HepG2 (cell line): ENCODE results near the gene RHOT2. TPM values are rescaled to one million over a fixed set of nuclear protein-coding genes. Genes with fewer than 3 reads are reported as not detected.

Experiments used
- ATAC-seq: fragments of 200-7000 bp; cut with Tn5 transposase; 3 replicates; pipeline ENCODE4 v1.9.1; 2020; ENCODE audit warnings: mild to moderate bottlenecking, moderate library complexity
- BruUV-seq: library from RNA; stranded (reverse); fragments of 400-500 nt; replicated peaks from 2 replicates; lab custom pipeline; 2021; lab: Mats Ljungman, UMichigan
- CTCF ChIA-PET: fragments of 300-600 bp; formaldehyde crosslinking; extraction: SDS; loops from one replicate; lab custom pipeline; 2021; ENCODE audit warnings: low total read pairs, inconsistent platforms, low intra/inter-chr PET ratio; lab: Yijun Ruan, JAX
- POLR2A ChIA-PET: fragments of 350-600 bp; sonication (Branson Sonifier 250); formaldehyde crosslinking; loops from one replicate; lab custom pipeline; 2020; ENCODE audit warnings: antibody characterized with exemption, inconsistent platforms; lab: Yijun Ruan, JAX
- DNase-seq: peaks from one replicate; pipeline ENCODE4 v3.0.0-alpha.2; 2015; ENCODE audit warnings: low spot score
- FAIRE-seq: peaks from 3 replicates; lab custom pipeline; 2011; peaks lifted over from hg19 to GRCh38; lab: Jason Lieb, UNC
- H2AFZ ChIP-seq: one replicate; pipeline ENCODE4 v1.6.1; 2011; ENCODE audit warnings: low read length, inconsistent platforms
- H3K27ac ChIP-seq: fragments of 300-600 bp; 3 replicates; pipeline ENCODE4 v1.8.0; 2011; ENCODE audit warnings: mixed run types, mild to moderate bottlenecking, mixed read lengths, low read length, inconsistent platforms; ENCODE audit not compliant: insufficient read depth; ENCODE audit errors: extremely low read length
- H3K27me3 ChIP-seq, 2 experiments: fragments of 200-600 bp in 1 of 2; 2 replicates in 1 of 2; 3 replicates in 1 of 2; pipeline versions ENCODE4 v1.6.0 to v1.8.0; 2011; ENCODE audit warnings: low read length in 2 of 2, mild to moderate bottlenecking in 2 of 2, moderate library complexity in 2 of 2, inconsistent platforms in 1 of 2; ENCODE audit not compliant: insufficient read depth in 2 of 2, control insufficient read depth in 1 of 2
- H3K36me3 ChIP-seq, 2 experiments: fragments of 200-600 bp in 1 of 2; replicated peaks in 1 of 2; 2 replicates in 1 of 2; 3 replicates in 1 of 2; pipeline versions ENCODE4 v1.5.1 to v1.8.0; 2011; ENCODE audit warnings: low read length in 2 of 2, inconsistent platforms in 1 of 2; ENCODE audit not compliant: insufficient read depth in 2 of 2, control insufficient read depth in 1 of 2
- H3K4me1 ChIP-seq: 2 replicates; pipeline ENCODE4 v1.5.1; 2012; ENCODE audit warnings: low read length, inconsistent platforms; ENCODE audit not compliant: insufficient read depth
- H3K4me2 ChIP-seq: 2 replicates; pipeline ENCODE4 v1.6.0; 2011; ENCODE audit warnings: low read depth, low read length, inconsistent platforms
- H3K4me3 ChIP-seq, 3 experiments: fragments of 200-600 bp in 1 of 3; sonication (generic), shearing (Covaris generic) in 1 of 3; replicated peaks in 1 of 3; 2 replicates each; pipeline ENCODE4 v1.5.1; 2011 to 2016; ENCODE audit warnings: low read length in 3 of 3, inconsistent platforms in 2 of 3, low read depth in 2 of 3, mild to moderate bottlenecking in 2 of 3, control low read depth in 1 of 3, mixed read lengths in 1 of 3; ENCODE audit not compliant: insufficient read depth in 1 of 3
- H3K79me2 ChIP-seq: one replicate; pipeline ENCODE4 v1.6.1; 2011; ENCODE audit warnings: low read length, inconsistent platforms; ENCODE audit not compliant: insufficient read depth
- H3K9ac ChIP-seq: 2 replicates; pipeline ENCODE4 v1.6.0; 2011; ENCODE audit warnings: mild to moderate bottlenecking, low read depth, low read length, inconsistent platforms; ENCODE audit not compliant: insufficient read depth
- H3K9me3 ChIP-seq: 2 replicates; pipeline ENCODE4 v1.5.1; 2012; ENCODE audit warnings: mild to moderate bottlenecking, low read length
- H4K20me1 ChIP-seq: 2 replicates; pipeline ENCODE4 v1.6.0; 2011; ENCODE audit warnings: inconsistent platforms, mild to moderate bottlenecking, low read length, moderate library complexity; ENCODE audit not compliant: insufficient read depth
- AHDC1 ChIP-seq: sonication (generic); formaldehyde crosslinking; IDR thresholded peaks from 2 replicates; pipeline ENCODE4 v1.5.1; 2020; ENCODE audit warnings: mild to moderate bottlenecking, missing genetic modification reagents, borderline replicate concordance
- CHD2 ChIP-seq: IDR thresholded peaks from 2 replicates; pipeline ENCODE4 v1.6.1; 2011; ENCODE audit warnings: low read depth, low read length, improper control_type of control experiment
- NR2F1 ChIP-seq, 2 experiments: fragments of 450-650 bp in 1 of 2; formaldehyde crosslinking in 1 of 2; IDR thresholded peaks; 2 replicates each; pipeline versions ENCODE4 v1.5.0 to v1.6.1; 2016 to 2020; ENCODE audit warnings: mild to moderate bottlenecking in 1 of 2, missing compliant biosample characterization in 1 of 2, missing genetic modification reagents in 1 of 2, moderate library complexity in 1 of 2
- PRPF4 ChIP-seq: fragments of 200-400 bp; formaldehyde crosslinking; IDR thresholded peaks from 2 replicates; pipeline ENCODE4 v1.6.1; 2016; ENCODE audit warnings: low read length, low read depth; ENCODE audit not compliant: poor library complexity, severe bottlenecking
- RBM22 ChIP-seq: fragments of 200-400 bp; formaldehyde crosslinking; optimal IDR thresholded peaks from 2 replicates; pipeline ENCODE3; 2017; ENCODE audit warnings: mild to moderate bottlenecking, low read length, moderate library complexity
- SIX4 ChIP-seq: sonication (generic); formaldehyde crosslinking; IDR thresholded peaks from 2 replicates; pipeline ENCODE4 v1.4.0; 2020; ENCODE audit warnings: missing genetic modification reagents
- TEAD3 ChIP-seq: optimal IDR thresholded peaks from 2 replicates; pipeline ENCODE3; 2016; ENCODE audit warnings: borderline replicate concordance
- ZBTB37 ChIP-seq: sonication (generic); formaldehyde crosslinking; IDR thresholded peaks from 2 replicates; pipeline ENCODE4 v1.4.0; 2020; ENCODE audit warnings: mild to moderate bottlenecking, missing genetic modification reagents
- ZNF354B ChIP-seq: sonication (generic); formaldehyde crosslinking; IDR thresholded peaks from 2 replicates; pipeline ENCODE4 v1.8.0; 2022; ENCODE audit warnings: mild to moderate bottlenecking, missing genetic modification reagents
- ZNF629 ChIP-seq: sonication (generic); formaldehyde crosslinking; conservative IDR thresholded peaks from 2 replicates; pipeline ENCODE4 v1.5.0; 2020; ENCODE audit warnings: missing genetic modification reagents
- ZNF644 ChIP-seq: IDR thresholded peaks from 2 replicates; pipeline ENCODE4 v1.6.1; 2016; ENCODE audit warnings: low read depth
- ZNF724P ChIP-seq: sonication (generic); formaldehyde crosslinking; IDR thresholded peaks from 2 replicates; pipeline ENCODE4 v1.8.0; 2022; ENCODE audit warnings: missing genetic modification reagents, borderline replicate concordance
- ZNF773 ChIP-seq: sonication (generic); formaldehyde crosslinking; IDR thresholded peaks from 2 replicates; pipeline ENCODE4 v1.4.0; 2020; ENCODE audit warnings: missing genetic modification reagents, borderline replicate concordance
- ZNF816 ChIP-seq: sonication (generic); formaldehyde crosslinking; IDR thresholded peaks from 2 replicates; pipeline ENCODE4 v1.8.0; 2022; ENCODE audit warnings: missing genetic modification reagents, mild to moderate bottlenecking, borderline replicate concordance
- ZSCAN20 ChIP-seq: sonication (generic); formaldehyde crosslinking; IDR thresholded peaks from 2 replicates; pipeline ENCODE4 v1.4.0; 2020; ENCODE audit warnings: missing genetic modification reagents, mild to moderate bottlenecking, borderline replicate concordance
- WGBS: methylation state at CpG from one replicate; pipeline ENCODE4 v1.1.6; 2017; ENCODE audit warnings: low lambda C conversion rate; 5-methylcytosine and 5-hydroxymethylcytosine counted together
- in situ Hi-C: cut with HindIII; loops from 2 replicates; pipeline ENCODE4 v1.10.0; 2017; ENCODE audit warnings: low pct_unique_long_range_greater_than_20kb; ENCODE audit not compliant: extremely low pct_ligation_motif_present
- intact Hi-C: fragments of 100-400 bp; cut with micrococcal nuclease; formaldehyde crosslinking; loops from one replicate; pipeline ENCODE4 v1.10.0; 2022; ENCODE audit not compliant: unreplicated experiment
- polyA plus RNA-seq, 8 experiments: library from polyadenylated mRNA; depleted of rRNA in 3 of 8; stranded (reverse) in 7 of 8; unstranded in 1 of 8; fragments of >200 nt; fragmentation: Illumina TruSeq in 4 of 8; extraction: Trizol in 4 of 8; gene quantifications; 2 replicates each; pipeline versions ENCODE4 v1.2.1 to v1.2.3, GENCODE V29; 2011 to 2016; ENCODE audit warnings: low read depth in 4 of 8, missing spikeins in 1 of 8, mixed read lengths in 1 of 8; ENCODE audit not compliant: insufficient read depth in 1 of 8
- total RNA-seq, 5 experiments: library from RNA; depleted of rRNA; stranded (reverse); fragments of >200 nt; fragmentation: Illumina TruSeq; extraction: Trizol; gene quantifications; 2 replicates each; pipeline ENCODE4 v1.2.3, GENCODE V29; 2016; ENCODE audit warnings: low read depth in 1 of 5

Gene RHOT2
- total and polyA plus RNA-seq, 2 of the 13 experiments (the other 11 are each of a cell fraction or from before 2014, with no cell fraction given): 63.6 to 76.9 TPM

- ChIA-PET POLR2A (no interaction called here), CTCF (no interaction called here)
- Histone ChIP-seq H4K20me1 (peaks cover 3% of the 10 kb centered on the region; the same call in 1 of the 2 replicates), H3K9me3 (no peaks in the 10 kb centered on the region), H3K79me2 (no peaks in the 10 kb centered on the region), H3K27me3 (peaks cover 28 to 85% of the 10 kb centered on the region in 2 experiments; a peak in 4 of 5 replicates), H3K36me3 (no peaks in the 10 kb centered on the region), H3K4me2 (no peak within 1 kb of the TSS), H3K27ac (no peak within 1 kb of the TSS), H3K9ac (no peak within 1 kb of the TSS), H2AFZ (no peak within 1 kb of the TSS), H3K4me3 (no peak within 1 kb of the TSS), H3K4me1 (no peaks in the 10 kb centered on the region)
- WGBS: 9% methylated on average over 14 of the region's 115 CpGs
- no peak for DNase-seq
- no peak for FAIRE-seq
- intact Hi-C loops: no loop called here
- TF ChIP-seq RBM22: no peak
- no peak for TF ChIP-seq NR2F1 (CRISPR knock-in tag; IDR thresholded peaks at IDR 0.05)
- TF ChIP-seq ZNF724P: no peak
- no peak for TF ChIP-seq ZNF354B (CRISPR knock-in tag)
- no peak for TF ChIP-seq ZSCAN20 (CRISPR knock-in tag)
- TF ChIP-seq ZNF644 (CRISPR knock-in tag): no peak
- TF ChIP-seq TEAD3 (CRISPR knock-in tag): no peak
- TF ChIP-seq ZNF629: no peak
- no peak for TF ChIP-seq CHD2
- TF ChIP-seq ZNF773 (CRISPR knock-in tag): no peak
- TF ChIP-seq PRPF4: no peak
- TF ChIP-seq ZNF816 (CRISPR knock-in tag): no peak
- TF ChIP-seq ZBTB37 (CRISPR knock-in tag): no peak
- no peak for TF ChIP-seq AHDC1
- no peak for TF ChIP-seq SIX4
- BruUV-seq: no TSS peak
- in situ Hi-C loops: no loop called here
- ATAC-seq: no peak
Observed at GRCh38 chr16:705431-706188, 37.7 kb downstream of the RHOT2 start, which contains the start of gene FBXL16. Gene FBXL16, minus strand, starts transcription at chr16:705801. Its CDS starts 8,396 bp downstream, at chr16:697405.
